ENCODE data around the gene C16orf96. TPM values are rescaled to one million over a fixed set of nuclear protein-coding genes. Genes with fewer than 3 reads are reported as not detected.
A peak's percentile ranks its signal among the peaks of the same experiment; 100 is the strongest.

The C16orf96 gene
- polyA plus RNA-seq, 1 experiment, result not detected

GRCh38 chr16:4623593-4623992 is 67.5 kb downstream of the C16orf96 start:
- H3K27ac ChIP-seq (ENCODE audit: low read depth, low read length), result no peak overlapping the region
- H3K27me3 ChIP-seq (ENCODE audit: control insufficient read depth, insufficient read depth, low read length), result no peaks in the 10 kb centered on the region
- CTCF ChIA-PET, result interaction anchor here (0.6 to 1.9 kb wide), 14 partner anchors 10 to 161 kb away, joined by 3 to 26 read pairs (median 4); no protein-coding TSS in a partner anchor
- no peaks in the 10 kb centered on the region for H3K9me3 ChIP-seq (ENCODE audit: control insufficient read depth, insufficient read depth, low read length)
- DNase-seq (ENCODE audit: low read depth, low spot score), result no peak
- H3K4me3 ChIP-seq (ENCODE audit: low read depth, low read length), result no peak overlapping the region
- POLR2A ChIA-PET, result interaction anchor here (0.9 kb wide), 1 partner anchor 8 kb away, joined by 3 read pairs; no protein-coding TSS in a partner anchor
- TF ChIP-seq CTCF (IDR thresholded peaks at IDR 0.05; ENCODE audit: low read depth, low read length), result no peak

GRCh38 chr16:4624015-4624826 is 68.1 kb downstream of the C16orf96 start, which contains the start of gene MGRN1:
Gene MGRN1, plus strand, starts transcription at chr16:4624826. Its CDS starts 135 bp downstream, at chr16:4624961.
- ChIA-PET CTCF (interaction anchor here (0.6 to 1.9 kb wide), 15 partner anchors 9 to 162 kb away, joined by 3 to 26 read pairs (median 3); no protein-coding TSS in a partner anchor), POLR2A (interaction anchor here (0.9 kb wide), 1 partner anchor 8 kb away, joined by 3 read pairs; no protein-coding TSS in a partner anchor)
- Histone ChIP-seq H3K27ac (ENCODE audit: low read depth, low read length) (peak within 1 kb of the TSS; percentile 91), H3K4me3 (ENCODE audit: low read depth, low read length) (peak within 1 kb of the TSS; percentile 62), H3K27me3 (ENCODE audit: control insufficient read depth, insufficient read depth, low read length) (no peaks in the 10 kb centered on the region), H3K9me3 (ENCODE audit: control insufficient read depth, insufficient read depth, low read length) (no peaks in the 10 kb centered on the region)
- peak; percentile 96 for TF ChIP-seq CTCF (IDR thresholded peaks at IDR 0.05; ENCODE audit: low read depth, low read length)
- DNase-seq (ENCODE audit: low read depth, low spot score), result peak; percentile 96

GRCh38 chr16:4624827-4625559 is 68.9 kb downstream of the C16orf96 start:
- ChIA-PET CTCF (interaction anchor here (0.6 to 1.9 kb wide), 14 partner anchors 9 to 162 kb away, joined by 3 to 26 read pairs (median 4); no protein-coding TSS in a partner anchor), POLR2A (interaction anchor here (0.8 to 1.4 kb wide), 2 partner anchors 9 to 11 kb away, joined by 4 to 6 read pairs; no protein-coding TSS in a partner anchor)
- DNase-seq (ENCODE audit: low read depth, low spot score), result peak; percentile 8
- H3K4me3 ChIP-seq (ENCODE audit: low read depth, low read length), result peak overlapping the region; percentile 62
- peak overlapping the region; percentile 91 for H3K27ac ChIP-seq (ENCODE audit: low read depth, low read length)
- no peaks in the 10 kb centered on the region for H3K27me3 ChIP-seq (ENCODE audit: control insufficient read depth, insufficient read depth, low read length)
- no peaks in the 10 kb centered on the region; the same call in 1 of the 2 replicates for H3K9me3 ChIP-seq (ENCODE audit: control insufficient read depth, insufficient read depth, low read length)
- no peak for TF ChIP-seq CTCF (IDR thresholded peaks at IDR 0.05; ENCODE audit: low read depth, low read length)

GRCh38 chr16:4625560-4626159 is 69.5 kb downstream of the C16orf96 start:
- POLR2A ChIA-PET, result interaction anchor here (0.8 to 1.4 kb wide), 2 partner anchors 9 to 11 kb away, joined by 4 to 6 read pairs; no protein-coding TSS in a partner anchor
- CTCF ChIA-PET, result interaction anchor here (1.9 kb wide), 2 partner anchors 25 to 120 kb away, joined by 4 to 7 read pairs; no protein-coding TSS in a partner anchor

More at GRCh38 chr16:4625560-4626159, 69.5 kb downstream of the C16orf96 start:
- Histone ChIP-seq H3K27me3 (ENCODE audit: control insufficient read depth, insufficient read depth, low read length) (no peaks in the 10 kb centered on the region), H3K9me3 (ENCODE audit: control insufficient read depth, insufficient read depth, low read length) (no peaks in the 10 kb centered on the region; the same call in 1 of the 2 replicates), H3K27ac (ENCODE audit: low read depth, low read length) (peak overlapping the region; percentile 91), H3K4me3 (ENCODE audit: low read depth, low read length) (peak overlapping the region; percentile 62)
- no peak for TF ChIP-seq CTCF (IDR thresholded peaks at IDR 0.05; ENCODE audit: low read depth, low read length)
- DNase-seq (ENCODE audit: low read depth, low spot score), result no peak

Measured in AG04450 (cell line).